Measurements from ENCODE around the gene BID. TPM values are rescaled to one million over a fixed set of nuclear protein-coding genes. Genes with fewer than 3 reads are reported as not detected.
A peak's percentile ranks its signal among the peaks of the same experiment; 100 is the strongest.

Gene BID
- total RNA-seq, 1 donor from 2014 or later = 15.9 TPM

- no peak for TF ChIP-seq CTCF (IDR thresholded peaks at IDR 0.05)
- Mint-ChIP-seq H3K9me3 (ENCODE audit: low read depth) (no peaks in the 10 kb centered on the region), H3K27me3 (ENCODE audit: low read depth) (no peaks in the 10 kb centered on the region), H3K27ac (ENCODE audit: unreplicated experiment) (peak overlapping the region; percentile 97), H3K4me3 (ENCODE audit: unreplicated experiment) (peak overlapping the region; percentile 70), H3K4me1 (ENCODE audit: low read depth) (peaks cover 44% of the 10 kb centered on the region), H3K36me3 (ENCODE audit: low read depth) (peaks cover 2% of the 10 kb centered on the region)
- DNase-seq (ENCODE audit: low spot score) = no peak
These were observed 67.3 kb downstream of the BID start for GRCh38 chr22:17706947-17707346.

- H3K4me1 Mint-ChIP-seq (ENCODE audit: low read depth) = peaks cover 39% of the 10 kb centered on the region
- no peak for DNase-seq (ENCODE audit: low spot score)
- H3K9me3 Mint-ChIP-seq (ENCODE audit: low read depth) = no peaks in the 10 kb centered on the region
- TF ChIP-seq CTCF (IDR thresholded peaks at IDR 0.05) = no peak
- peak overlapping the region; percentile 97 for H3K27ac Mint-ChIP-seq (ENCODE audit: unreplicated experiment)
- H3K27me3 Mint-ChIP-seq (ENCODE audit: low read depth) = no peaks in the 10 kb centered on the region
- H3K36me3 Mint-ChIP-seq (ENCODE audit: low read depth) = peaks cover 2% of the 10 kb centered on the region
- peak overlapping the region; percentile 70 for H3K4me3 Mint-ChIP-seq (ENCODE audit: unreplicated experiment)
These were observed 68.0 kb downstream of the BID start for GRCh38 chr22:17705951-17706900.

- peaks cover 44% of the 10 kb centered on the region for H3K4me1 Mint-ChIP-seq (ENCODE audit: low read depth)
- no peaks in the 10 kb centered on the region for H3K9me3 Mint-ChIP-seq (ENCODE audit: low read depth)
- no peak for TF ChIP-seq CTCF (IDR thresholded peaks at IDR 0.05)
- peaks cover 2% of the 10 kb centered on the region for H3K36me3 Mint-ChIP-seq (ENCODE audit: low read depth)
- peak overlapping the region; percentile 97 for H3K27ac Mint-ChIP-seq (ENCODE audit: unreplicated experiment)
- no peak for DNase-seq (ENCODE audit: low spot score)
- no peaks in the 10 kb centered on the region for H3K27me3 Mint-ChIP-seq (ENCODE audit: low read depth)
- peak overlapping the region; percentile 70 for H3K4me3 Mint-ChIP-seq (ENCODE audit: unreplicated experiment)
These were observed 68.7 kb downstream of the BID start for GRCh38 chr22:17705546-17705945.

GRCh38 chr22:17703811-17704210 is 70.5 kb downstream of the BID start:
- no peak for DNase-seq (ENCODE audit: low spot score)
- Mint-ChIP-seq H3K4me1 (ENCODE audit: low read depth) (peaks cover 43% of the 10 kb centered on the region), H3K4me3 (ENCODE audit: unreplicated experiment) (no peak overlapping the region)

GRCh38 chr22:17700778-17701177 is 73.5 kb downstream of the BID start:
- Mint-ChIP-seq H3K4me3 (ENCODE audit: unreplicated experiment) (no peak overlapping the region), H3K27ac (ENCODE audit: unreplicated experiment) (no peak overlapping the region), H3K4me1 (ENCODE audit: low read depth) (peaks cover 26% of the 10 kb centered on the region), H3K36me3 (ENCODE audit: low read depth) (peaks cover 2% of the 10 kb centered on the region), H3K27me3 (ENCODE audit: low read depth) (no peaks in the 10 kb centered on the region), H3K9me3 (ENCODE audit: low read depth) (no peaks in the 10 kb centered on the region)
- no peak for TF ChIP-seq CTCF (IDR thresholded peaks at IDR 0.05)
- no peak for DNase-seq (ENCODE audit: low spot score)

More at GRCh38 chr22:17703811-17704210, 70.5 kb downstream of the BID start:
- peaks cover 2% of the 10 kb centered on the region for H3K36me3 Mint-ChIP-seq (ENCODE audit: low read depth)
- H3K9me3 Mint-ChIP-seq (ENCODE audit: low read depth) = no peaks in the 10 kb centered on the region
- no peaks in the 10 kb centered on the region for H3K27me3 Mint-ChIP-seq (ENCODE audit: low read depth)
- no peak overlapping the region for H3K27ac Mint-ChIP-seq (ENCODE audit: unreplicated experiment)
- no peak for TF ChIP-seq CTCF (IDR thresholded peaks at IDR 0.05)
